Effector CD8-positive, alpha-beta T cell (primary cell): ENCODE measurements around the gene CECR2.

ENCODE experiments used
- DNase-seq: peaks from one replicate; lab custom pipeline; 2025; lab: John Stamatoyannopoulos, UW

The CECR2 gene

GRCh38 chr22:17451316-17451715, 82.1 kb downstream of the CECR2 start:
- DNase-seq: no peak

- no peak for DNase-seq
Observed at GRCh38 chr22:17460895-17461294, 91.6 kb downstream of the CECR2 start.

GRCh38 chr22:17470880-17471500, 101.7 kb downstream of the CECR2 start:
- DNase-seq: no peak

GRCh38 chr22:17471886-17472535, 102.8 kb downstream of the CECR2 start:
- no peak for DNase-seq

GRCh38 chr22:17472932-17473331, 103.7 kb downstream of the CECR2 start:
- DNase-seq: no peak

GRCh38 chr22:17475318-17476230, 106.3 kb downstream of the CECR2 start:
- DNase-seq: no peak

GRCh38 chr22:17476838-17477237, 107.6 kb downstream of the CECR2 start:
- no peak for DNase-seq

- DNase-seq: no peak
Observed at GRCh38 chr22:17477391-17477833, 108.2 kb downstream of the CECR2 start.

GRCh38 chr22:17479135-17479534, 109.9 kb downstream of the CECR2 start:
- no peak for DNase-seq

- no peak for DNase-seq
Observed at GRCh38 chr22:17481424-17481823, 112.2 kb downstream of the CECR2 start.

- DNase-seq: no peak
Observed at GRCh38 chr22:17483688-17484372, 114.6 kb downstream of the CECR2 start.

- DNase-seq: no peak
Observed at GRCh38 chr22:17484608-17485007, 115.3 kb downstream of the CECR2 start.

GRCh38 chr22:17486313-17486712, 117.1 kb downstream of the CECR2 start:
- no peak for DNase-seq

- no peak for DNase-seq
Observed at GRCh38 chr22:17486719-17487118, 117.5 kb downstream of the CECR2 start.

- DNase-seq: no peak
Observed at GRCh38 chr22:17489101-17489500, 119.8 kb downstream of the CECR2 start.

- DNase-seq: no peak
Observed at GRCh38 chr22:17491090-17491640, 121.9 kb downstream of the CECR2 start.

- no peak for DNase-seq
Observed at GRCh38 chr22:17492247-17492646, 123.0 kb downstream of the CECR2 start.

GRCh38 chr22:17493419-17493981, 124.2 kb downstream of the CECR2 start:
- no peak for DNase-seq

- no peak for DNase-seq
Observed at GRCh38 chr22:17496841-17497240, 127.6 kb downstream of the CECR2 start.

- DNase-seq: no peak
Observed at GRCh38 chr22:17501679-17502285, 132.5 kb downstream of the CECR2 start.

GRCh38 chr22:17508110-17508509, 138.8 kb downstream of the CECR2 start:
- no peak for DNase-seq
